Loucy (cell line): ENCODE results near the gene HPSE2.

Experiments used
- H2AFZ ChIP-seq: fragments of 200-600 bp; sonication (generic); 2 replicates; pipeline ENCODE4 v1.6.0; 2016; ENCODE audit warnings: antibody characterized with exemption, mild to moderate bottlenecking, low read length, moderate library complexity
- H3F3A ChIP-seq: fragments of 200-600 bp; 2 replicates; pipeline ENCODE4 v1.6.0; 2016; ENCODE audit warnings: antibody characterized with exemption, low read depth, mild to moderate bottlenecking
- H3K27me3 ChIP-seq: fragments of 200-600 bp; sonication (generic); 2 replicates; pipeline ENCODE4 v1.6.1; 2014; ENCODE audit warnings: low read length, mild to moderate bottlenecking; ENCODE audit not compliant: insufficient read depth, poor library complexity, severe bottlenecking
- H3K36me3 ChIP-seq: fragments of 200-600 bp; sonication (generic); 2 replicates; pipeline ENCODE4 v1.6.1; 2016; ENCODE audit warnings: low read length; ENCODE audit not compliant: insufficient read depth
- H3K4me1 ChIP-seq: fragments of 200-600 bp; sonication (generic); 2 replicates; pipeline ENCODE4 v1.5.1; 2014; ENCODE audit warnings: low read length, mild to moderate bottlenecking; ENCODE audit not compliant: insufficient read depth, poor library complexity, severe bottlenecking
- H3K4me2 ChIP-seq: fragments of 200-600 bp; sonication (generic); 2 replicates; pipeline ENCODE4 v1.6.0; 2014; ENCODE audit warnings: antibody characterized with exemption, low read length, low read depth, mild to moderate bottlenecking; ENCODE audit not compliant: poor library complexity, severe bottlenecking
- H3K4me3 ChIP-seq: fragments of 200-600 bp; sonication (generic); 2 replicates; pipeline ENCODE4 v1.5.1; 2014; ENCODE audit warnings: low read length, mild to moderate bottlenecking, mixed read lengths; ENCODE audit not compliant: poor library complexity, severe bottlenecking
- H3K79me2 ChIP-seq: fragments of 200-600 bp; sonication (generic); 2 replicates; pipeline ENCODE4 v1.6.1; 2014; ENCODE audit warnings: low read length; ENCODE audit not compliant: insufficient read depth
- H3K9ac ChIP-seq: fragments of 200-600 bp; sonication (generic); 2 replicates; pipeline ENCODE4 v1.6.0; 2014; ENCODE audit warnings: mild to moderate bottlenecking, low read depth, low read length, moderate library complexity; ENCODE audit not compliant: poor library complexity, severe bottlenecking
- H3K9me2 ChIP-seq: fragments of 200-600 bp; sonication (generic); replicated peaks from 2 replicates; pipeline ENCODE4 v1.6.1; 2016; ENCODE audit warnings: low read depth, low read length, mixed read lengths
- H3K9me3 ChIP-seq: fragments of 200-600 bp; sonication (generic); 2 replicates; pipeline ENCODE4 v1.6.1; 2014; ENCODE audit warnings: mild to moderate bottlenecking, antibody characterized with exemption, low read length, low read depth; ENCODE audit not compliant: insufficient read depth
- H4K20me1 ChIP-seq: fragments of 200-600 bp; sonication (generic); 2 replicates; pipeline ENCODE4 v1.6.0; 2014; ENCODE audit warnings: antibody characterized with exemption, low read length, mild to moderate bottlenecking; ENCODE audit not compliant: insufficient read depth, poor library complexity, severe bottlenecking
- CTCF ChIP-seq: fragments of 200-600 bp; sonication (generic); conservative IDR thresholded peaks from 2 replicates; pipeline ENCODE4 v1.5.1; 2014; ENCODE audit warnings: mild to moderate bottlenecking, antibody characterized with exemption, low read length
- EZH2phosphoT487 ChIP-seq: fragments of 200-600 bp; IDR thresholded peaks from 2 replicates; pipeline ENCODE4 v1.6.1; 2018; ENCODE audit warnings: antibody characterized with exemption, mild to moderate bottlenecking, moderate library complexity, borderline replicate concordance

HPSE2 gene

DNA sequence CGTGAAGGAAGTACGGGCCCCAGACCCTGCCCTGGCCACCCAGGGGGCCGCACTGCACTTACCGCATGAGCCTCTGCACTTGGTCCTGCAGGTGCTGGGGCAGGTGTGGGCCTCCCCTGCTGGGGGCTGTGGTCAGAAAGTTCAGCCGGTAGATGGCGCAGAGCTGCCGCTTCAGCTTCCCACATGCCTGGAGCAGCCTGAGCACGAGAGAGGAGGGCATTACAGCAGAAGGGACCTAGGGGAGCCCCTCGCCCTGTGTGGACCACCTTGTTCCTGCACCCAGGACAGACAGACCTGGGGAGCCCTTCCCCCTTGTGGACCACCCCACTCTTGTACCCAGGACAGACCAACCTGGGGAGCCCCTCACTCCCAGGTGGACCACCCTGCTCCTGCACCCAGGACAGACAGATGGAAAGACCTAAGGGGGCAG is 811.9 kb downstream of the HPSE2 start:
- Histone ChIP-seq H3K9me3 (no peaks in the 10 kb centered on the region), H3K4me3 (no peak overlapping the region), H3K4me1 (no peaks in the 10 kb centered on the region), H3K9me2 (no peaks in the 10 kb centered on the region), H3K36me3 (peaks cover 2% of the 10 kb centered on the region; the same call in 1 of the 2 replicates), H2AFZ (no peak overlapping the region), H3K9ac (no peak overlapping the region), H3K4me2 (no peak overlapping the region), H3F3A (no peaks in the 10 kb centered on the region), H3K79me2 (no peaks in the 10 kb centered on the region), H3K27me3 (no peaks in the 10 kb centered on the region), H4K20me1 (no peaks in the 10 kb centered on the region)
- TF ChIP-seq EZH2phosphoT487 (no peak), CTCF (no peak)

DNA sequence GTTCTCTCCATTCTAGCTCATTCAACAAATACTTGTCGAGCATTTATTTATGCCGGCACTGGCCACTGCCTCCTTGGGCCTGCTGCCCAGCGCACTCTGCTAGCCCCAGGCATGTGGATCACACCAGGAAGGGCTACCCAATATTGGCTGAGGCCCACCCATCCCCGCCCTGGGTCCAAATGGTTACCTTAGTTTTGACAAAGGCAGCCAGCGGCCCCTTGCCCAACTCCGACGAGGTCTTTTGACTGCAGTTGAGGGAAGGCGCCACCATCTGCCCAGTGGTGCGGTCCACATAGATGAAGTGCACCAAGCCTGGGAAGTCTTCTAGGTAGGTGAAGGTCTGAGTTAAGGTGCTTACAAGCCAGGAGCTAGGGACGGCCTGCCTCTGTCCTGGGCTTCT is 813.5 kb downstream of the HPSE2 start:
- Histone ChIP-seq H3F3A (no peaks in the 10 kb centered on the region), H3K4me1 (no peaks in the 10 kb centered on the region), H3K79me2 (no peaks in the 10 kb centered on the region), H3K9me3 (no peaks in the 10 kb centered on the region), H3K4me2 (no peak overlapping the region), H3K4me3 (no peak overlapping the region), H3K9ac (no peak overlapping the region), H2AFZ (no peak overlapping the region), H3K36me3 (peaks cover 2% of the 10 kb centered on the region; the same call in 1 of the 2 replicates), H3K27me3 (no peaks in the 10 kb centered on the region), H3K9me2 (no peaks in the 10 kb centered on the region), H4K20me1 (no peaks in the 10 kb centered on the region)
- TF ChIP-seq CTCF (no peak), EZH2phosphoT487 (no peak)

GRCh38 chr10:98420786-98421185 is 814.9 kb downstream of the HPSE2 start:
- Histone ChIP-seq H3K9me3 (no peaks in the 10 kb centered on the region), H3K36me3 (peaks cover 2% of the 10 kb centered on the region; the same call in 1 of the 2 replicates), H3K27me3 (no peaks in the 10 kb centered on the region), H4K20me1 (no peaks in the 10 kb centered on the region), H3K9ac (no peak overlapping the region), H3K79me2 (no peaks in the 10 kb centered on the region), H3K4me3 (no peak overlapping the region), H3K9me2 (no peaks in the 10 kb centered on the region), H3F3A (no peaks in the 10 kb centered on the region), H2AFZ (no peak overlapping the region), H3K4me2 (no peak overlapping the region), H3K4me1 (no peaks in the 10 kb centered on the region)
- TF ChIP-seq EZH2phosphoT487 = no peak
- no peak for TF ChIP-seq CTCF
